Fibroblast of skin of right biceps (primary cell): ENCODE results near the gene SRL.

Experiments
- DNase-seq: peaks from one replicate; pipeline ENCODE4 v3.0.0-alpha.2; 2013

The SRL gene

GRCh38 chr16:4200000-4200780, 41.7 kb downstream of the SRL start:
- DNase-seq = peak; percentile 65

GRCh38 chr16:4198816-4199215, 43.1 kb downstream of the SRL start:
- DNase-seq = no peak

DNA sequence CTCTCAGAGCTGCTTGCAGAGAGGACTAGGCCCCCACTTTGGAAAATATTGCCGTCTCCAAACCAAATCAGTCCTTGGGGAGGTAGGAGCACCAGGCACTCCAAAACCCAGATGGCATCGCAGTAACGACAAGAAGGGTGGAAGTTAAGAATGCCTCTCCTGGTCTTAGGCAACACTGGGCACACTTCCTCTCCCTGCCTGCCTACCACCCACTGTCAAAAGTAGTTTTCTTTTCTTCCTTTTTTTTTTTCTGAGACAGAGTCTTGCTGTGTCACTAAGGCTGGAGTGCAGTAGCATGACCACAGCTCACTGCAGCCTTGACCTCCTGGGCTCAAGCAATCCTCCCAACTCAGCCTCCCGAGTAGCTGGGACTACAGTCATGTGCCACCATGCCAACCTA, 47.2 kb downstream of the SRL start:
- no peak for DNase-seq

- no peak for DNase-seq
Observed at GRCh38 chr16:4193920-4194319, 48.0 kb downstream of the SRL start.

DNA sequence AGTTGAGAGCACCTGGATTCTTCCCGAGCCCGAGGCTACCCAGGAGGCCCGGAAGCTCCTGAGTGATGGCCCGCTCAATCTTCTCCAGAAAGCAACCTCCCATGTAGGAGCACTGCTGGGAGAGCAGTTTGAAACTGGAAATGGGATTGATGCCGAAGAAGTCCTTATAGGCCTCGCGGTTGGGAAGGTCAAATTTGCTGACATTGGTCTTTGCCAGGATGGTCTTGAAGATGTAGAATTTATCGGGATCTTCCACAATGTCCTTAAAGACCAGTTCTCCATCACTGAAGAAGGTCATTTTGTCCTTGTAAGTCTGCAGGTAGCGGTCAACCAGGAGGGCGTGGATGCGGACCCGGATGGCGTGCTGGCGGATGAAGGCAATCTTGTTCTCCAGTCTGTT, 49.7 kb downstream of the SRL start:
- no peak for DNase-seq

GRCh38 chr16:4190712-4191333, 51.1 kb downstream of the SRL start:
- no peak for DNase-seq

DNA sequence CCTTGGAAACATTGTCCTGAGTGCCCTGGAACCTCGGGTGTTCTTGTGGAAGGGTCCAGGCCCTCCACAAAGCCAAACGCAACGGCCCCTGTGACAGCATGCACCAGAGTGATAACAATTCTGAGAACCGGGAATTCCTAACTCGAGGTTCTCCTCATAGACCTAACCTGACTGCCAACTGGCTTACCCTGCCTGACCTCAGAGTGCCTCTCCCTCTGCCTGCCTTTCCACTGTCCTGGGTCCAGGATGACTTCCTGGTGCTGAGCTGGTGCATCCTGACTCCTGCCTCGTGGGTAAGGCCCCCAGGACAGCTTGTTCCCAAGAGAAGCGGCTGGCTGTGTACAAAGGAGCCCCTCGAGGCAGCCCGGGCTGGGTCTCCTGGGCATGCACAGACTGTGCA, 51.8 kb downstream of the SRL start:
- DNase-seq = no peak

DNA sequence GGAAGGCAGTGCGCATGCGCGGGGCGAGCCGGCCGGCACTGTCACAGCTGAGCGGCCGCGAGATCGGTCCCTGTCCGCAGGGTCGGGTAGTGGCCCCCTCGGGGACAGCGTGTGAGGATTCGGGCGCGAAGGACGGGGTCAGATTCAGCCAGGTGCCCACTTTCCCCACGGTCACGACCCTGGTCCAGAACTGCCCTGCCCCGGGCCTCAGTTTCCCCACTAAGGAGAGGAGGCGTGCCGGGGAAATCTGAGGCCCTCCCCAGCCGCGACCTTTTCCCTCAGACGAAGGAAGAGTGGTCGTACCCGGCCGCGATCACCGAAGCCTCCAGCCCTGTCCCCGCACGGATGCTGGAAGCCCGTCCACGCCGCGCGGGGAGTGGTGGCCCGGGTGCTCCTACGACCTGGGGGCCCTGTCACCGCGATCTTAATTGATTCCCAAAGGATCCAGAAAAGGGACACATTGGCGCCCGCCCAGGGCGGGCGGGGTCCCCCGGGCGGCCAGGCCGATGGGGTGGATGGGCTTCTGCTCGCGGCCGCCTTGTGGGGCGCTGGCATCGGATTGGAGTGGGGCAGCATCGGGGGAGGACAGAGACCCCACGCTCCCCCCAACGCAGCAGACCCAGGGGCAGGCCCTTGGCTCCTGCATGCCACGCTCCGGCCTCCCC, 57.7 kb downstream of the SRL start:
- DNase-seq = no peak

DNA sequence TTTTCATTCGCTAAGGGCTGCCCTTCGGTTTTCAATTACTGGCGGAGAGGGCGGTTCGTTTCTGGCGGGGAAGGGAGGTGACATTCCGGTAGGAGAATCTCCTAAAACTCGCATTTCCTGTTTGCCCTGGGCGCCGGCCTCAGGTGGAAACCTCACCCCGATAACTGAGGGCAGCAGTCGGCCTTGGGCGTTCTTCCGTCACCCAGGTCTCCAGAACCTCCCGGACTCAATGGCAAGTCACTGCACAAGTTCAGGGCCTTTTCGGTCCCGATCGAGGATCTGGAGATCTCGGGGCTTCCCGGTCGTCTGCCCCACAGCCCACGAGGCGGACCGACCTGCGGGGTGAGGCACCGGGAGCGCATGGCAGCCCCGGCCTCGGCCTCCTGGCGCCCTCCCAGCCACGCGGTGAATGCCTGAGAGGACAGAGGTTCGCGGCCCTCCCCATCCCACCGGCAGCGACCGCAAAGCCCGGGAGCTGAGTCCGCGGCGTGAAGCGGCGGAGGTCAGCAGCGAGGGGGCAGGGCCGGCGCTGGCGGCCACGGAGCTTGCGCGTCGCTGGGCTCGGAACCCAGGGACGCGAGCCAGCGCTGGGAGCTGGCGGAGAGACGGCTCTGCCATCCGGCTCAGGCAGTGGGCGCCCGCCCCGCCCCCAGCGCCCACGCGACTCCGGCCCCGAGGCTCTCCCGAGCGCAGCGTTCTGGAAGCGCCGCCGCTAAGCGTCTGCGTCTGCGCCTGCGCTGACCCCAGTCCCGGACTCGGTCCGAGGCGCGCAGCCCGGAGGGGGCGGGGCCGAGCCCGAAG, 58.4 kb downstream of the SRL start:
- peak; percentile 91 for DNase-seq

DNA sequence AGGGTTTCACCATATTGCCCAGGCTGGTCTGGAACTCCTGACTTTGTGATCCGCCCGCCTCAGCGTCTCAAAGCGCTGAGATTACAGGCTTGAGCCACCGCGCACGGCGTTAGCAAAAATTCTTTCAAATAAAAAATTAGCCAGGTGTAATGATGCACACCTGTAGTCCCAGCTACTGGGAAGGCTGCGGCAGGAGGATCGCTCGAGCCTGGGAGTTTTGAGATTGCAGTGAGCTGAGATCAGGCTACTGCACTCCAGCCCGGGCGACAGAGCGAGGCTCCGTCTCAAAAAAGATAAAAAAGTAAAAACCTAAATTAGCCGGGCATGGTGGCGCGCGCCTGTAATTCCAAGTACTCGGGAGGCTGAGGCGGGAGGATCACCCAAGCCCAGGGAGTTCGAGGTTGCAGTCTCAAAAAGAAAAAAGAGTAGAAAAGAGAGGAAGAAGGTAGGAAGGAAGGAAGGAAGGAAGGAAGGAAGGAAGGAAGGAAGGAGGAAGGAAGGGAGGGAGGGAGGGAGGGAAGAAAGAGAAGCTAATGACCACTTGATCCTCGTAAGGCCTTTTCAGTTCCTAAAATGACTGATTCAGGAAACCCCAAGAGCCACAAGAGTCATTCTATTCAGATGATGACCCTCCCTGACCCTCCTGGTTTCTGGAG, 59.2 kb downstream of the SRL start:
- no peak for DNase-seq

- no peak for DNase-seq
Observed at GRCh38 chr16:4180511-4180910, 61.4 kb downstream of the SRL start.

DNA sequence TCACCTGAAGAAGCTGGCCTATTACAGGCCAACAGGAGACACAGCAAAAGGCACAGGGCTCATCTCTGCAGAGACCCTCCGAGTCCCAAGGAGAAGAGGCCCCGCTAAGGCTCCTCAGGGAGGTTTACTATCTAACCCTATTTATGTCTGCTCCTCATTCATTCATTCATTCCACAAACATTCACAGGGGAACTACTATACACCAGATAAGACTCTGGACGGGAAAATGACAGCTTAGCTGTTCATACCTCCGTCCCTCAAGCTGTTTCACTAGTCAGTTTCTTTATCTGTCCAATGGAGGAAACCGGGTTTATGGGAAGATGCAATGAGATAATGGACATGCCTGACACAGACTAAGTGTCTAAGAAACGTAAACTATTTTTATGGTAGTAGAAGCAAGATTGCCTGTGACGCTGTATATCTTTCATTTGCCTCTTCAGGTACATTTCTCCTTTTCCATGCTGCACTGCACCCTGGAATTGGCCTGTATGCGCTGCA, 62.1 kb downstream of the SRL start:
- DNase-seq = no peak

GRCh38 chr16:4179020-4179419, 62.9 kb downstream of the SRL start:
- DNase-seq = no peak

- DNase-seq = no peak
Observed at GRCh38 chr16:4178468-4179010, 63.3 kb downstream of the SRL start.

- peak; percentile 59 for DNase-seq
Observed at GRCh38 chr16:4176906-4177417, 64.9 kb downstream of the SRL start.

GRCh38 chr16:4175849-4176248, 66.0 kb downstream of the SRL start:
- peak; percentile 54 for DNase-seq

DNA sequence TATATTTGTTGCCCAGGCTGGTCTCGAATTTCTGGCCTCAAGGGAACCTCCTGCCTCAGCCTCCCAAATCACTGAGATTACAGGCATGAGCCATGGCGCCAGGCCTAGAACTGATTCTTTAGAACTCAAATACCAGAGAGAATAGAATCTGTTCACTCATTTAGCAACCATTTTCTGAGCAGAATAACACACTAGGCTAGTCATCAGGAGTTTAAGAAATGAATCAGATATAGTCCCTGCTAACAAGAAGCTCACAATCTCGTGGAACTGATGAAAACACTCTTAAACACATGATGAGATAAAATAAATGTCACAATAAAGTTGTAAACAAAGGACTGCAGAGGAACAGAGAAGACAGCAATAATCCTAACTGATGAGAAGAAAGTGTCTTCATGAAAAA, 69.8 kb downstream of the SRL start:
- peak; percentile 81 for DNase-seq

GRCh38 chr16:4169415-4169814, 72.5 kb downstream of the SRL start:
- no peak for DNase-seq

- DNase-seq = no peak
Observed at GRCh38 chr16:4166821-4167220, 75.1 kb downstream of the SRL start.

DNA sequence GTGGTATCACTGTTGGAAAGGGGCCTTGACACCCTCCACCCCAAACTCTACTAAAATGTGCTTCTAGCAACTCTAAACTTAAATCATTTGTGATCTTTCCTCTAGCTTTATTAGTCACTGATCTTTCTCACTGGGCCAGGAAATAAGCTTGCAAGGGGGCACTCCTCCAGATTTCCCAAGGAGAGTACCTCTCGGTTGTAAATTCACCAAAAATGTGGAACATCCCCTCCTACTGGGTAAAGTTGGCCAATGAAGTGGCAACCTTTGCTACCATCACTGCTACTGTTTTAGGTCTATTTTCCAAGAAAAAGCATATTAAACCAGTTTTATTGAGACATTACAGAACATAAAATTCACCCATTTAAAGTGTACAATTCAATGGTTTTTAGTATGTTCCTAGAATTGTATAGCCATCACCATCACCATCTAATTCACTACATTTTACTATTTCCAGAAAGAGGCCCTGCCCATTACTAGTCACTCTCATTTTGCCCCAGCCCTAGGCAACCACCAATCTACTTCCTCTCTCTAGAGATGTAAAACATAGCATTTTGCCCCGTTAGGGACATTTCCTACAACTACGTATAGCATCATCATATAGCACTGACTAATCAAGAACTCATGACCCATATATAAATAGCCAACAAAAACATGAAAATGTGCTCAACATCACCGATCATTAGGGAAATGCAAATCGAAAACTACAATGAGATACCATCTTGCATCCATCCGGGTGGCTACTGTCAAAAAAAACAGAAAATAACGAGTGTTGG, 81.0 kb downstream of the SRL start:
- peak; percentile 29 for DNase-seq

DNA sequence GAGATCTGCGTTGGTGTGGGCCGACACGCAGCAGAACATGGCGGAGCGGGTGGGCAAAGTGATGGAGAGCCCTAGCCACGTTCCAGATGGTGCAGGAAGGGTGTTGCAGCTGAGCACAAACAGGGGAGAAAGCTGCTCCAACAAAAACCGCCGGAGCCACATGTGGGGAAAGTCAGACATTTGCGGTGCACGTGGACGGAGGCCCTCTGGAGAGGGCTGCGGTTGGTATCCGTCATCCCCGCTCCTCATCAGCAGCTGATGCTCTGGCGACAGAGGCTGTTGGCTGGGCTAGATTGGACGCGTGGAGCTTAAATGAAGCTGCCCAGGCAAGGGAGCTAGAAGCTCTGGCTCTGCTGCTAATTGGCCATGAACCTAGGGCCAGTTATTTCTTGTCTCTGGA, 82.2 kb downstream of the SRL start:
- DNase-seq = peak; percentile 45
